H54 (cell line): ENCODE results near the gene MTX3.
A peak's percentile ranks its signal among the peaks of the same experiment; 100 is the strongest.

ENCODE experiments used
- DNase-seq: peaks from one replicate; pipeline ENCODE4 v3.0.0; 2011; ENCODE audit warnings: low spot score, mixed read lengths; ENCODE audit not compliant: insufficient read length
- FAIRE-seq: peaks from 3 replicates; lab custom pipeline; 2011; peaks lifted over from hg19 to GRCh38; lab: Jason Lieb, UNC
- POLR2A ChIP-seq: IDR thresholded peaks from 2 replicates; pipeline ENCODE4 v1.6.1; 2011; ENCODE audit warnings: low read depth, mild to moderate bottlenecking, low read length

MTX3 gene

GRCh38 chr5:79966448-79966847, 24.6 kb downstream of the MTX3 start:
- FAIRE-seq (no peak), DNase-seq (no peak)
- no peak for TF ChIP-seq POLR2A

GRCh38 chr5:79964136-79964535, 26.9 kb downstream of the MTX3 start:
- DNase-seq (no peak), FAIRE-seq (no peak)
- no peak for TF ChIP-seq POLR2A

- no peak for DNase-seq
- no peak for FAIRE-seq
- TF ChIP-seq POLR2A = no peak
Observed at GRCh38 chr5:79963261-79964061, 27.6 kb downstream of the MTX3 start.

- peak; percentile 79 for FAIRE-seq
- no peak for TF ChIP-seq POLR2A
- peak; percentile 50 for DNase-seq
Observed at GRCh38 chr5:79962575-79963222, 28.4 kb downstream of the MTX3 start.

GRCh38 chr5:79961716-79962574, 29.1 kb downstream of the MTX3 start:
- no peak for FAIRE-seq
- DNase-seq = no peak
- no peak for TF ChIP-seq POLR2A

GRCh38 chr5:79959407-79959806, 31.7 kb downstream of the MTX3 start:
- FAIRE-seq = no peak

GRCh38 chr5:79955941-79956670, 35.0 kb downstream of the MTX3 start:
- peak; percentile 67 for FAIRE-seq
- no peak for TF ChIP-seq POLR2A
- DNase-seq = peak; percentile 86

More at GRCh38 chr5:79959407-79959806, 31.7 kb downstream of the MTX3 start:
- no peak for DNase-seq
- TF ChIP-seq POLR2A = no peak

- FAIRE-seq (no peak), DNase-seq (no peak)
- TF ChIP-seq POLR2A = no peak
Observed at GRCh38 chr5:79955356-79955895, 35.6 kb downstream of the MTX3 start.

GRCh38 chr5:79954620-79955019, 36.4 kb downstream of the MTX3 start:
- FAIRE-seq (no peak), DNase-seq (no peak)
- no peak for TF ChIP-seq POLR2A

- no peak for TF ChIP-seq POLR2A
- FAIRE-seq (no peak), DNase-seq (no peak)
Observed at GRCh38 chr5:79947567-79947966, 43.5 kb downstream of the MTX3 start.

GRCh38 chr5:79938468-79938867, 52.6 kb downstream of the MTX3 start:
- no peak for DNase-seq
- no peak for TF ChIP-seq POLR2A
- FAIRE-seq = no peak

- no peak for FAIRE-seq
- no peak for TF ChIP-seq POLR2A
Observed at GRCh38 chr5:79936646-79937216, 54.3 kb downstream of the MTX3 start.

More at GRCh38 chr5:79936646-79937216, 54.3 kb downstream of the MTX3 start:
- DNase-seq = no peak
